Upper lobe of left lung (tissue), 4 donors: ENCODE data around the gene ZFP91.

Experiments used
- POLR2A ChIP-seq, 4 donors: fragments of 450-650 bp; IDR thresholded peaks; one replicate each; pipeline ENCODE4 v1.5.1; 2016 to 2017; ENCODE audit warnings: antibody characterized with exemption in 4 of 4, mild to moderate bottlenecking in 2 of 4
- TF ChIP-seq, protein P1 (sequence below), 6 experiments: fragments of 450-650 bp in 4 of 6; fragments of 200-600 bp in 2 of 6; sonication (generic) in 2 of 6; IDR thresholded peaks; one replicate each; pipeline ENCODE4 v1.5.1; 2016 to 2019; ENCODE audit warnings: antibody characterized with exemption in 6 of 6

DNA sequence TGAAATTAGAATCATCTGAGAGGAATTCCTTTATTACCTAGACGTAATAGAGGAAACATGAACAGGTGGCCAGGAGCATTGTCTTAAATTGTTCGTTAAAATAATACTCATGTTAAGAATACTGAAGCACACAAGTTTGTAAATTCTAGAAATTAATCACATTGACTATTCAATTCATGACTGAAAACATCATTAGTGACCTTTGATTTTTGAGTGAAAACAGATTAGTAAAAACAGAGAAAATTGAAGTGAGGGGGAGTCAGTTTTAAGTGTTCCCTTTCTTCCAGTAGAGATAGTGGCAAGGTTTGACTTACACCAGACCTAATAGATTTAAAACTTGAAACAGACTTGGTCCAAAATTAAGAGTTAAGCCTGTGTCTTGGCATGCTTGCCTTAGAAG is 1.4 kb downstream of the ZFP91 start:
- no peak for TF ChIP-seq POLR2A (IDR thresholded peaks at IDR 0.05)
- TF ChIP-seq, protein P1, sequence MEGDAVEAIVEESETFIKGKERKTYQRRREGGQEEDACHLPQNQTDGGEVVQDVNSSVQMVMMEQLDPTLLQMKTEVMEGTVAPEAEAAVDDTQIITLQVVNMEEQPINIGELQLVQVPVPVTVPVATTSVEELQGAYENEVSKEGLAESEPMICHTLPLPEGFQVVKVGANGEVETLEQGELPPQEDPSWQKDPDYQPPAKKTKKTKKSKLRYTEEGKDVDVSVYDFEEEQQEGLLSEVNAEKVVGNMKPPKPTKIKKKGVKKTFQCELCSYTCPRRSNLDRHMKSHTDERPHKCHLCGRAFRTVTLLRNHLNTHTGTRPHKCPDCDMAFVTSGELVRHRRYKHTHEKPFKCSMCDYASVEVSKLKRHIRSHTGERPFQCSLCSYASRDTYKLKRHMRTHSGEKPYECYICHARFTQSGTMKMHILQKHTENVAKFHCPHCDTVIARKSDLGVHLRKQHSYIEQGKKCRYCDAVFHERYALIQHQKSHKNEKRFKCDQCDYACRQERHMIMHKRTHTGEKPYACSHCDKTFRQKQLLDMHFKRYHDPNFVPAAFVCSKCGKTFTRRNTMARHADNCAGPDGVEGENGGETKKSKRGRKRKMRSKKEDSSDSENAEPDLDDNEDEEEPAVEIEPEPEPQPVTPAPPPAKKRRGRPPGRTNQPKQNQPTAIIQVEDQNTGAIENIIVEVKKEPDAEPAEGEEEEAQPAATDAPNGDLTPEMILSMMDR (IDR thresholded peaks at IDR 0.05), result no peak
